Measurements from ENCODE around the gene HSPA8. TPM values are rescaled to one million over a fixed set of nuclear protein-coding genes. Genes with fewer than 3 reads are reported as not detected.

Gene HSPA8
- total and polyA plus RNA-seq, 2 of the 13 experiments (the other 11 are each of a cell fraction or from before 2014, with no cell fraction given), result 936 to 2,151 TPM

- POLR2A ChIA-PET, result no interaction called here
Observed at GRCh38 chr11:123107945-123108495, 46.1 kb upstream of the HSPA8 start.

DNA sequence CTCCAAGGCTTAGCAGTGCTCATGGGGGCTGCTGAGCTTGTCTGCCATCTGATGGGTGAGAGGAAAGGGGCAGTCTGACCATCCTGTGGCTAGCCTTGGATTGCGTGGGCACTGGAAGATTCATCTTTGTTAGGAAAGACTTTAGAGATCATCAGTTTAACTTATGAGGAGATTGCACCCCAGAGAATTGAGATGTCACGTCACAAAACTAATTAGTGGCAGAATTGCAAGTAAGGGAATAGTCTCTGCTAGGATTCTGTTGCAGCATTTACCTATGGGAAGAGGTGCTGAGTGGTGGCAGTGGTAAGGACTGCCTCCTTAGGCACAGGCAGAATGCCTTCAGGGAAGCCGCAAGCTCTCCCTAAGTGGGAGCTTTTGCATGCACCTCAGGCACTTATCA is 42.8 kb upstream of the HSPA8 start:
- no peak for TF ChIP-seq SRSF1 (optimal IDR thresholded peaks at IDR 0.05; ENCODE audit: low read depth, low read length)
- no peak for TF ChIP-seq MAFF (IDR thresholded peaks at IDR 0.05; ENCODE audit: low read depth, low read length)
- TF ChIP-seq HIVEP1 (CRISPR knock-in tag; IDR thresholded peaks at IDR 0.05), result no peak
- TF ChIP-seq ZNF792 (CRISPR knock-in tag; IDR thresholded peaks at IDR 0.05), result no peak
- no peak for TF ChIP-seq DNMT1 (CRISPR knock-in tag; IDR thresholded peaks at IDR 0.05)
- TF ChIP-seq, protein P1, sequence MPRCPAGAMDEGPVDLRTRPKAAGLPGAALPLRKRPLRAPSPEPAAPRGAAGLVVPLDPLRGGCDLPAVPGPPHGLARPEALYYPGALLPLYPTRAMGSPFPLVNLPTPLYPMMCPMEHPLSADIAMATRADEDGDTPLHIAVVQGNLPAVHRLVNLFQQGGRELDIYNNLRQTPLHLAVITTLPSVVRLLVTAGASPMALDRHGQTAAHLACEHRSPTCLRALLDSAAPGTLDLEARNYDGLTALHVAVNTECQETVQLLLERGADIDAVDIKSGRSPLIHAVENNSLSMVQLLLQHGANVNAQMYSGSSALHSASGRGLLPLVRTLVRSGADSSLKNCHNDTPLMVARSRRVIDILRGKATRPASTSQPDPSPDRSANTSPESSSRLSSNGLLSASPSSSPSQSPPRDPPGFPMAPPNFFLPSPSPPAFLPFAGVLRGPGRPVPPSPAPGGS (CRISPR knock-in tag; IDR thresholded peaks at IDR 0.05), result no peak
- no peak for TF ChIP-seq ZNF292 (CRISPR knock-in tag; IDR thresholded peaks at IDR 0.05; ENCODE audit: borderline replicate concordance, low read depth)
- TF ChIP-seq ZNF646 (CRISPR knock-in tag; IDR thresholded peaks at IDR 0.05), result no peak
- TF ChIP-seq ZNF557 (CRISPR knock-in tag; IDR thresholded peaks at IDR 0.05), result no peak
- no peak for TF ChIP-seq ZNF674 (CRISPR knock-in tag; IDR thresholded peaks at IDR 0.05; ENCODE audit: low read depth)
- ChIA-PET POLR2A (no interaction called here), CTCF (ENCODE audit: low intra/inter-chr PET ratio, low total read pairs) (no interaction called here)
- DNase-seq (ENCODE audit: low spot score) (no peak), FAIRE-seq (no peak), ATAC-seq (no peak)
- intact Hi-C loops (cut with micrococcal nuclease; ENCODE audit: unreplicated experiment), result no loop called here
- Histone ChIP-seq H3K36me3 (replicated peaks in 1 of 2; ENCODE audit: control insufficient read depth in 1 of 2, insufficient read depth in 2 of 2, low read length in 2 of 2) (no peaks in the 10 kb centered on the region), H3K4me2 (ENCODE audit: low read depth, low read length) (no peak overlapping the region), H3K27me3 (ENCODE audit: control insufficient read depth in 1 of 2, insufficient read depth in 2 of 2, low read length in 2 of 2) (peaks cover 0 to 21% of the 10 kb centered on the region in 2 experiments; a peak in 3 of 5 replicates), H3K9me3 (ENCODE audit: low read length) (no peaks in the 10 kb centered on the region), H3K79me2 (ENCODE audit: insufficient read depth, low read length) (no peaks in the 10 kb centered on the region), H3K9ac (ENCODE audit: insufficient read depth, low read depth, low read length) (no peak overlapping the region), H2AFZ (ENCODE audit: low read length) (no peak overlapping the region), H3K27ac (ENCODE audit: extremely low read length, insufficient read depth, low read length) (no peak overlapping the region), H4K20me1 (ENCODE audit: insufficient read depth, low read length) (no peaks in the 10 kb centered on the region), H3K4me3 (replicated peaks in 1 of 3; ENCODE audit: insufficient read depth in 1 of 3, low read depth in 2 of 3, low read length in 3 of 3) (no peak overlapping the region), H3K4me1 (ENCODE audit: insufficient read depth, low read length) (no peaks in the 10 kb centered on the region)
- WGBS (ENCODE audit: low lambda C conversion rate), result 52% methylated on average over 3 of the region's 3 CpGs
- no TSS peak for BruUV-seq (replicated peaks)
- in situ Hi-C loops (cut with HindIII; ENCODE audit: extremely low pct_ligation_motif_present, low pct_unique_long_range_greater_than_20kb), result loop anchor here (25.0 kb wide), 1 partner anchor 383 kb away; no protein-coding TSS in a partner anchor

More at GRCh38 chr11:123107945-123108495, 46.1 kb upstream of the HSPA8 start:
- no peak for FAIRE-seq
- intact Hi-C loops (cut with micrococcal nuclease; ENCODE audit: unreplicated experiment) (no loop called here), in situ Hi-C loops (cut with HindIII; ENCODE audit: extremely low pct_ligation_motif_present, low pct_unique_long_range_greater_than_20kb) (loop anchor here (25.0 kb wide), 1 partner anchor 379 kb away; no protein-coding TSS in a partner anchor)
- H3K9ac ChIP-seq (ENCODE audit: insufficient read depth, low read depth, low read length), result no peak overlapping the region
- H3K79me2 ChIP-seq (ENCODE audit: insufficient read depth, low read length), result no peaks in the 10 kb centered on the region
- CTCF ChIA-PET (ENCODE audit: low intra/inter-chr PET ratio, low total read pairs), result no interaction called here
- BruUV-seq (replicated peaks), result no TSS peak
- H3K27ac ChIP-seq (ENCODE audit: extremely low read length, insufficient read depth, low read length), result no peak overlapping the region
- H3K4me2 ChIP-seq (ENCODE audit: low read depth, low read length), result no peak overlapping the region
- no peak for ATAC-seq
- DNase-seq (ENCODE audit: low spot score), result no peak
- H3K4me3 ChIP-seq (replicated peaks in 1 of 3; ENCODE audit: insufficient read depth in 1 of 3, low read depth in 2 of 3, low read length in 3 of 3), result no peak overlapping the region
- no peak overlapping the region for H2AFZ ChIP-seq (ENCODE audit: low read length)
- no peak for TF ChIP-seq ZNF367 (CRISPR knock-in tag; IDR thresholded peaks at IDR 0.05; ENCODE audit: borderline replicate concordance)
- TF ChIP-seq ZNF605 (CRISPR knock-in tag; IDR thresholded peaks at IDR 0.05), result no peak
- H4K20me1 ChIP-seq (ENCODE audit: insufficient read depth, low read length), result no peaks in the 10 kb centered on the region
- 3% methylated on average over 4 of the region's 4 CpGs for WGBS (ENCODE audit: low lambda C conversion rate)
- no peaks in the 10 kb centered on the region for H3K9me3 ChIP-seq (ENCODE audit: low read length)
- H3K4me1 ChIP-seq (ENCODE audit: insufficient read depth, low read length), result no peaks in the 10 kb centered on the region
- no peaks in the 10 kb centered on the region for H3K36me3 ChIP-seq (replicated peaks in 1 of 2; ENCODE audit: control insufficient read depth in 1 of 2, insufficient read depth in 2 of 2, low read length in 2 of 2)
- peaks cover 0 to 17% of the 10 kb centered on the region in 2 experiments; a peak in 3 of 5 replicates for H3K27me3 ChIP-seq (ENCODE audit: control insufficient read depth in 1 of 2, insufficient read depth in 2 of 2, low read length in 2 of 2)
